HG02943 (cell line): ENCODE results near the gene DCLK1.
"Not testable (repeated sequence)": the region's sequence is repeated elsewhere in the genome, so short reads cannot be mapped to it uniquely, and the experiment has no call there.

Experiments
- ATAC-seq: cut with Tn5 transposase; IDR thresholded peaks from one replicate; pipeline ENCODE4 v1.9.1; 2021; ENCODE audit warnings: mild to moderate bottlenecking, low read depth, moderate library complexity; ENCODE audit not compliant: unreplicated experiment

DCLK1 gene

DNA sequence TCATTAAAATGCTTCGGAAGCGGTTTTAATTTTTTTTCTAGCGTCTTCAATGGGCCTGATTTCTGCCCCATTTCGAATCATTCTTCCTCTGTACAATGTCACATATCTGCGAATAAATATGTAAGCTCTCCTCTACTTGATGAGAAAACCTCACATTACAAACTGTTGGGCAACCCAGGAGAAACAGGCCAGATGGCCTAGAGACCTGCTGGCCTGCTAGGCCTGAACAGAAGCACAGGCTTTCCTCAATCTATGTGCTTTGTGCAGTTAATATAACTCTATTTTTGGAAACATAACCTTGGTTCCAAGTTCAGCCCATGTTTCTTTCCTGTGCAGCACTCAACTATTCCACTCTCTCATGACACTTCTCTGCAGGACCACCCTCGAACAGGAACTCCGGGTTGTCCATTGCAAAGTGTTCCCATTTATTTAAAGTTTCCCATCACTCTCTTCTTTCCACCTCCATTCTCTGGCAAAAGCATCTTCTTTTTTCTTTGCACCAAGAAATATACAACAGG lies 42.0 kb downstream of the DCLK1 start:
- no peak for ATAC-seq

DNA sequence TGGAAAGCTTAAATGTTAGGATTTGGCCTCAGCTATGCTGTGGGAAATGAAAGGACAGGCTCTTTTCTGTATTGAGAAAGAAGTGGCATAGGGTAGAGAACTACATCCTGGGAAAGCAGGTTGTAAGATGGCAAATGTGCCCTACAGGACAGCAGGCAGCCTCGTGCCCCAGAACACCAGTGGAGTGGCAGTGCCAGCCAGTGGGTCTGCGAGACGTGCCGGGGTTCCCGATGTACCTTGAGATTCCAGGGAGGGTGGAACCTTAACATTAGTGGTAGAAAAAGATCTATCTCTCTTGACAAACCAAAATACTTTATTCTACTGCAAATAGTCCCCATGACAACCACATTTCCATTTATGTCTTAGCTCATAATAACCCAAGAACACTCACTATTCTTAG lies 42.7 kb downstream of the DCLK1 start:
- no peak for ATAC-seq

DNA sequence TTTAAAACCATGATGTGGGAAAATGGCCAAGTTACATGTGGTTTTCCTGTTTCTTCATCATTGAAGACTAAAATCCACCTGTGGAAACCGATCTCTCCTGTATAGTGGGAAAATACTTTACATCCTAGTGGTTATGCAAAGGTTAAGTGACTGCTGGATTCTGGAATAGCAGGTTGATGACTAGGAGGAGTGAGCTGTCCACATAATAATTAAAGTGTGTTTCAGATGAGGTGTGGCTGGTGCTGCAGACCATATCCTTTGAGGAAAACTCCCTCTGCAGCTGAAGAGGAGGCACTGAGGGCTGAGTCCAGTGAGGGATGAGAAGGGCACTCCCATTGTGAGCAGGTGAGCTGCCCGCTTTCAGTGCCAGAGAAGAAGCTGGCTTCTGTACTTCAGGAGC lies 43.2 kb downstream of the DCLK1 start:
- no peak for ATAC-seq

DNA sequence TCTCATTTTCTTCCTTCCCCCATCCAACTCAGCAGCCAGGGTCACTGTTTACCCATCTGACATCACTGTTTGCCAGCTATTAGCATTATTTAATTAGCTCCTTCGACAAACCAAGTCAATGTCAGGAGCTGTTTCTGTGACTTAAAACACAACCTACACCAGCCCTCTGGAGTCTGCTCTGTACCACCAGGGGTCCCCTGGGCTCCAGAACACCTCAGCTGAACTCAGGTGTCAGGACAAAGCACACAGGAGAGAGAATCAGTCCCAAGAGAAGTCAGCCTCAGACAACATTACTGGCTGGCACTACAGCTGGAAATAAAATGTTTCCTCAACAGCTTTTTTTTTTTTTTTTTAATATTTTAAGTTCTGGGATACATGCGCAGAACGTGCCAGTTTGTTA lies 45.1 kb downstream of the DCLK1 start:
- ATAC-seq: no peak

DNA sequence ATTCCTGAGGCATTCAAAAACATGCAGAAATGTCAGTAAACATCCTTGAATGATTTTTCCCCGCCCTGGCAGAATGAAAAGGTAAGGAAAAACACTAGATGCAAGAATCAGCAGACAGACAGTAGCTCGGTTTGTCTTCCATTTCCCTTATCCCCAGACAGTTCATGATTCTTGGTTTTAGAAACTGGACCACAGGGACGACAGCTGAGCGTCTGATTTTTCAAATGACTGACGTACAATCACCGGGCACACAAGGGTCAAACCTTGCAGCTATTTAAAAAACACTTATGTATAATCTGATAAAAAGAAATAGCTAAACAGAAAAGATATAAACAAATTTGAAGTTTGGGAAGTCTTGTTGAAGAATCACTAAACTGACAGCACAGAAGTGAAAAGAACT lies 47.1 kb downstream of the DCLK1 start:
- no peak for ATAC-seq

DNA sequence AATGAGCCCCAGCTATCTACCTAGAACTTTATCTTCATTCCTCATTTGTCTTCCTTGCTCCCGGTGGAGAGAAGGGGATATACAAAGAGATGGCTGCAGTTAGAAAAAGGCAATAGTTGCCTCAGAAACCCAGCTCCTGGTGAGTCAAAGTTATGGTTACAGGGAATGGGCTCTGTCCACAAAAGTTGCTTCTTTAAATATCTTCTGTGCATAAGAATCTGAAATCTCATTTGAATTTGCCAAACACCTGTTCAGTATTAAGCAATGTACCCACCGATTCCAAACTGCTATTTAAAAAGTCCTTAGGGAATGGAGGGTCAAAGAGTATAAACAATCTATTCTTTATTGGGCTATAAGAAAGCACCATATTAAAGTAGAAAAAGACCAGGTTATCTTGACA lies 48.4 kb downstream of the DCLK1 start:
- no peak for ATAC-seq

DNA sequence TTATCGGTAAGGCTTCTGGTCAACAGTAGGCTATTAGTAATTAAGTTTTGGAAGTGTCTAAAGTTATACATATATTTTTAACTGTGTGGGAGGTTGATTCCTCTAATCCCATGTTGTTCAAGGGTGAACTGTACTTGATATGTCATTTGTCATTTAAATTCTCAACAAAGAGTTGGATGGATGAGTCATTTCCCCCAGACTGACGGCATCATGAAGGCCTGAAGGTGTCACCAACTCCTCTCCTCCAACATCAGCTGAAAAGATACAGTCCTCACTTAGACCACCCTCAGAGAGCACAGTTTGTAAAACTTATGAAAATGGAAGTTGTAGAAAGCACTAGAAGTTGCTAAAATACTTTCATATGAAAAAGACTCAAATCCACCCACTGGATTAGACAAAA lies 48.8 kb downstream of the DCLK1 start:
- no peak for ATAC-seq

DNA sequence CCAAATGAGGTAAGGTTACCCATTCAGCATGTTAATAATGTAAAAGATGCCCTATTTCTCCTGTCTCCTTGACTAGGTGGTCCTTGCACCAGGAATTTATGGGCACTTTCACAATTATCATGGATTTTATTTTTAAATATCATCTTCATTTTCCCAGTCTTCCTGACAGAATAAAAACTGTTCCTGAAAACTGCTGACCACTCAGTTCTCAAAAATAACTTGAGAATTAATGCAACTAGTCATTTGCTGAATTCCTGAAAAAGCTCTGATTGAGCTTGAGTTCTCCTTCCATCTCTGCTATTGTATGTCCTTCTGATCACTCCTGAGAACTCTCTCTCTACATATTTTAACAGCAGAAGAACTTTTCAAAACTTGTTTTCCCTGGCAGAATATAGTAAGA lies 55.0 kb downstream of the DCLK1 start:
- no peak for ATAC-seq

DNA sequence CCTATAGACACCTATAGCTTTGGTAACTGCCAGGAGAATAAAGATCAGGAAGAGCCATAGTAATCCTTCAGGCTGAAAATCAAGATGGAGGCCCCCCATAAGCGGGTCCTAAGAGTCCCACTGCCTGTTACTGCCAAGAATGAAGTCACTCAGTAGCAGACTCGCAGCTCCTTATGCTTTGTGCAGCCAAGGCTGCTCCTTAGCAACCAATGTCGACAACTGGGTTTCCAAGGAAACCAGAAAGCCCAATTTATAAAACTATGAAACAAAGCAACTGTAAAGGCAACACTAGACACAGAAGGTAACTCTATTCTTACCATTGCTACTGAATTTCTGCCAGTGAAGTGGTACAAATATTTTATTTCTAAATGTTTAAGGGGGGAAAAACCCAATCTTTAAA lies 56.5 kb downstream of the DCLK1 start:
- ATAC-seq: no peak

DNA sequence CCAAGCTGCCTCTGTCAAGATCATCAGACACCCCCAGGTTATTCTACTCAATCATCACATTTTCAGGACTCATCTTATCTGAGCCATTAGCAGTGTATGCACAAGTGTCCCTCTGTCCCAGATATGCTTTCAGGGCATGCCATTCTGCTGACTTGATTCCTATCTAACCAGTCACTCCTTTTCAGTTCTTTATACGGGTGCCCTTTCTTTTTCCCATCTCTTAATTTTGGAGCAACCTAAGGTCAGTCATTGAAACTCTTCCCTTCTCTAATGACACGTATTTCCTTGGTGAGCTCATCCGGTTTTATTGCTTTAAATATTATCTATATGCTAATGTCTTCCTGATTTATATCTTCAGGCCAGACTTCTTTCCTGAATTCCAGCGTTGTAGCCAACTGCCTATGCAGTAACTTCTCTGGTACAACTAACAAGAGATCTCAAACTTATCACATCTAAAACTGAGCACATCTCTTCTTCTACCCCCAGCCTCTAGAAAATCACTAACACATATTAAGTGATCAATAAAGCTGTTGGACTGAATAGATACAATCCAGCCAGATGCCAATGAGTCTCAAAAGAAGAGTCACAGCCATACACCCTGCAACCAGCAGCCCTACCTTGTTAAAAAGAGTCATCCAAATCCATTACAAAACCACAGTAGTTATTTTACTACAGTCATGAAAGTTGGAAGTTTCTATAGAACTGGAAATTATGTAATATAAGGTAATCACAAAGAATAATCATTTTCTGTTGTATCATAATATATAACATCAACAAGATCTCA lies 58.8 kb downstream of the DCLK1 start:
- no peak for ATAC-seq

DNA sequence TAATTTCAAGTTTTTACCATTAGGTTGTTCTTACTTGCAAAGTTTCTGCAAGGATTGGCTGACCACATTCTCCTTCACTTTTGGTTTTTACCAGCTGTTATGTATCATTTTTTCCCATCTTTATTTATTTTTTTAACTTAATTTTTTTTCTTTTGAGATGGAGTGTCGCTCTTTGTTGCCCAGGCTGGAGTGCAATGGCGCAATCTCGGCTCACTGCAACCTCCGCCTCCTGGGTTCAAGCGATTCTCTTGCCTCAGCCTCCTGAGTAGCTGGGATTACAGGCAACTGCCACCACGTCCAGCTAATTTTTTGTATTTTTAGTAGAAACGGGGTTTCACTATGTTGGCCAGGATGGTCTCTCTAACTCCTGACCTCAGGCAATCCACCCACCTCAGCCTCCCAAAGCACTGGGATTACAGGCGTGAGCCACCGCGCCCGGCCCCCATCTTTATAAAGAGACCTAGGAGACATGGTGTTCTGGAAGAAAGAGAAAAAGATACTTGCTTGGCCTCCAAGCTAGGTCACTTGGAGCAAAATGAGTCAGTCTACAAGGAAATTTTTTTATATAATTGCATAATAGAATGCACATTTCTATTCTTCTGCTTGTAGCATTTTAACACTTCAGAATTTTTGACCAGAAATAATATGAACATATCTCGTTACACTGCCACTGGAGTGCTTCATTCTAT lies 60.5 kb downstream of the DCLK1 start:
- not testable (repeated sequence) for ATAC-seq

DNA sequence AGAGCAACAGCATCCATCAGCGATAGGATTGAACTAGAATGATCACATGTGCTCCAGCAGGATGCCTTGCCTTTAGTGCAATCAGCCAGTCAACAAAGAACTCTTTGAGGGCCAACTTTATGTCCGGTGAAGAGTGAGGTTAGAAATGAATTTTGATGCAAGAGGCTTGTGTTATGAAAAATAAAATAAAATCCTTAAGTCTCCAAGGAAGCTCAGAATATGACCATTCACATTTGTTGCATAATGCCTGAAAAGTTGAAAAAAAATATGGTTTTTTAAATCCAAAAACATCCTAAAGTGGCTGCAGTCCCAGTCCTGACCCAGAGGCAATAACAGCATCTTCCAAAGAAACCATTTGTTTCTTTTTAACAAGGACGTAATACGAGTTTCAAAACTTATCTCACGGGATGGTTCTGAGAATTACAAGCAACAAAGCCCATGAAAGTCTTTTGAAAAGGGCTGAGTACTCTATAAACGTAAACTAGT lies 61.3 kb downstream of the DCLK1 start:
- ATAC-seq: no peak

DNA sequence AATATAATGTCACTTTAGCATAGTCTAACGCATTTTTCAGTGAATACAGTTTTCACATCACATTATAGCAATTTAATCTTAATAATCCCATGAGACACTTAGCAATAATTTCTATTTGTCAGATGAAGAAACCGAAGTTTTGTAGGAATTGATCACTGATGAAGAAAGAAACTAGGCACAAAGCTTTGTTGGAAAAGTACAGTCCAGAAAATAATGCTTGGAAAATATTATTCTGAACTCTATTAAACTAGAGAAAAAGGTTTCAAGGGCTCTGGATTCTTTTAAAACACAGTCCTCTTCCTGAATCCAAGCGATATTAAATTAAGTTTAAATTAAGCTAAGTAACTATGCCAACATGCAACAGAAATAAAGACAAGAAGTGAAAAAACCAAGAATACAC lies 62.2 kb downstream of the DCLK1 start:
- no peak for ATAC-seq

DNA sequence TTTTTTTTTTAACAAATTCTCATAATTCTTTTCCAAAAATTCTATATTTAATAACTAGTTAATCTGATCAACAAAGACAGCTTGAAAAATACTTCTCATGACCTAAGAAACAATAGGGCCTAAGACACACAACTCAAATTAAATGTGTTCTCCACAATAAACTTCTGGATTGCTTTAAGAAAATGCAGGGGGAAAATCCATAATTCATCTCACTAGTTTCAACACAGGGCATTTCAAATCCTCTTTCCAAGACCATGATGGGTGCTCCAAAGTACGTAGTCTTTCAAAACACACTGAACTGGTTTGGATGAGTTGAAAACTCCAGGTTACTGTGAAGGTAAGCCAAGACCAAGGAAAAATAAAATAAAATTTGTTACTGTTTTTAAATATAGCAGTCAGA lies 62.6 kb downstream of the DCLK1 start:
- no peak for ATAC-seq

DNA sequence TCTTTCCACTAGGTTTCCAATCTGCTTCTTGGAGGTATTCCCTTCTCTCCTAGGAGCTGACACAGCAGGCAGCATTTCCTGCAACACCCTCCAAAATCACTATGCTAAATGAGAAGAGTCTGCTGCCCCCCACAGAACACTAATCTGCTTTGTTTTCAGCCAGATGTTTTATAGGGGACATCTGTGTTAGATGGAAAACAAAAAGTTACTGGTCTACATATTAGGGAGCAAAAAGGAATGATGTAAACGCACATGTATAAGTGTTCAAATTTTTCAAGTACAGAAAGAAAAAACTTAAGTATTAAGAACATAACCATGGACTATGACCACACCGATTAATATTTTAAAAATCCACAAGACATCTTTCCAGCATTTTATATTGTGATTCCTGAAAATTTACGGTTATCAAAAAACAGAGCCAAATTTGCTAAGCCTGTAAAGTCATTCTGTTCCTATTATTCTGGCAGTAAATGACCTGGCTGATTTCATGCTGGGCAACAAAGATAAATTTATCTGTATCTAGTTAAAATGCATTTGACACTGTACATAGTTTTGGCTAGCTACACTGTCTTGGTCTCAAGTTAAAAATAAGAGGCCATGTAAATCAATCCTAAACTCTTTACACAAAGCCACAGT lies 63.3 kb downstream of the DCLK1 start:
- no peak for ATAC-seq

DNA sequence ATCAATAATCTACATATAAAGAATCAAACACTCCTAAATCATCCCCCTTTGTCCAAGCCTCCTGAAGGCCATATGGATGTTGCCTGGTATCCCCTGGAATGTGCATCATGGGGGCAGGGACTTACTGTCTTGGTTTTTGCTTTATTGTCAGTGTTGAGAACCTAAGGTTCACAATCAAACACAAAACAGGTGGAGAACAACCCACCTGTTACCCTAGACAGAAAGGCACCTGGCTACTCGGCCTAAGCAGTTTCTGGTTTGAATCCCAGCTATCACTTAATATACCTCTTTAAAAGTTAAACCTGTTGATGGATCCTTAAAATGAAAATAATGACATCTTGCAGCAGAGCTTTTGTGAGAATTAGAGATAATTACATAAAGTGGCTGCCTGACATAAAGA lies 68.9 kb downstream of the DCLK1 start:
- ATAC-seq: no peak

DNA sequence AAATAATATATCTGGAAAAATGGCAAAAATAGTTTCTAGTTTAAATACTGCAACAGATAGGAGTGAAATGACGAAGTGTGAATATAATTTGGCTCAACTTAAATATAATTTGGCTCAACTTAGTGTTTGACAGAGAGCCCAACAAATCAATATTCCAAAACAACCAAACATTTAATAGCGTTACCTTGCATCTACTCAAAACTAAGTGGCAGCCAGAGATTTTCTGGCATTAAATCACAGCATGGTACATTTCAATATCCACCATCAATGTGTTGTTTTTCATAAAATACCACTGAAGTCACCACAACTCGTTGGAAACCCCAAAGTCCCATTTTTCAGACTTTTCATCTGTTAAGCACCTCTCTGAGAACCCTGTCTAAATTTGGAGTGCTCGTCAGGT lies 69.6 kb downstream of the DCLK1 start:
- ATAC-seq: no peak

DNA sequence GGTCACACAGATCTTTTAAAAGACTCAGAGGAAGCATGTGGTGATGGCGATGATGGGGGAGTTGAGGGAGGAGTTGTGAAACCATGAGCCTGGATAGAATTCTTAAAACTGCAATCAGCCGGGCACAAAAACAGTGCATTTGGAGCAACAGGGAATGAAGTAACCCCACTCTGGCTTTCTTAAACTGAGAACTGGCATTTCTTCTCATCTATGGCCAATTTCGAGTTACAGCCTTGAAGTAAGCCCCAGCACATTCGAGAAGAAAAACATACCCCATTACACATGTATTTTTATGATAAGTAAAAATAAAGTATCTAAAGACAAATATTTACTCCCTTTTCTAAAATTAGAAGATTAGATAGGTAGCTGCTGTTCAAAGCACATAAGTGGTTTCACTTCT lies 70.1 kb downstream of the DCLK1 start:
- no peak for ATAC-seq

DNA sequence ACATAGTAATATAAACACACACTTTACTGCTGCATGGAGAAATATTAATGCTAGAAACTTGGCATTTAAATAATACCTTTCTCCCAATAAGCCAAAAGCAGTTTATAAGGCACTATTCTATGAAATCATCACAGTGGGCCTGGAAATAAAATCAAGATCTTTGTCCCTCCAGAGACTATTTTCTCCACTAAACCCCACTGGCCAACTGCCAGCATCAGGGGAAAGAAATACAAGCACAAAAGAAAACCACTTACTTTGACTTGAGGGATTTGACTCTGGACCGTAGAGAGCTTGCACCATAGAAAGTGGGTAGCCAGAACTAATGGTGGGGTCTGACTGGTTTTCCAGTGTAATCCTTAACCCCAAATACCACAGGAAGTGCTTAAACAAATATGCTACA lies 71.9 kb downstream of the DCLK1 start:
- no peak for ATAC-seq

DNA sequence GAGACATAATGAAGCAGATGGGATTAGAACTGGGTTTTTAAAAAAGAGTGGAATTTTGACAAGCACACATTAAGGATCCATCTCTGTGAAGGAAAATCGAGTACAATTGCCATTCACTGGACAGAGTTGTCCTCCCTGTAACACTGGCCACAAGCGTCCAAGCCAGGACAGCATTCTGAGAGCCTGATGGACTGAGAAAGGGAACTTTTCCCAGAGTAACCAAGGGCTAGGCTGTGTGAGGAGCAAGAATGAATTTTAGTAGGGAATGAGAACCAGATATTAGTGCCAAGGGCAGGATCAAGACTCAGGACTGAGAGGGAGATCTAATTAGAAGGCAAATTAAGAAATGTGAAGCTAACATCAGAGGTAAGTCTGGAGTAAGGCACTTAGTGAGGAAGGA lies 73.1 kb downstream of the DCLK1 start:
- ATAC-seq: no peak

DNA sequence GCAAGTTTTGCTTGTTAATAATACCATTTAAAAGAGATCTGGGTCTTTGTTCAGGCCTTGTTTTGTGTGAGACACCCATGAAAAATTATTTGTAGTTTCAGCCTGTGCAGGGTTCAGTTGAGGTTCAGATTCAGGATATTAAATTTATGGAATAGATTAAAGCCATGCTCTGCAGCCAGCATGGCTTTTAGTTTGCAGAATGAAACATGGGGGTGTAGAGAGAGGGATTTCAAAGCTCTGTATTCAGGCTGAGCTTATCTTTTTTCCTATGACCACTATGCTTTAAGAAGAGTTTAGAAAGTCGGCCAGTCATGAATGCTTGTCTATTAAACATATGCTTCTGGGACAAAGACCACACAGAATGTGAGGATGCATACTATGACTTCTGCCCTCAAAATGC lies 73.6 kb downstream of the DCLK1 start:
- no peak for ATAC-seq
